H1 (cell line): ENCODE measurements around the gene GSK3B. TPM values are rescaled to one million over a fixed set of nuclear protein-coding genes. Genes with fewer than 3 reads are reported as not detected.

Experiments used
- CTCF ChIA-PET: fragments of 300-600 bp; sonication (Branson Sonifier 250); formaldehyde crosslinking; loops from one replicate; lab custom pipeline; 2021; ENCODE audit not compliant: partially characterized antibody; lab: Charles Lee
- POLR2A ChIA-PET: fragments of 300-600 bp; sonication (Branson Sonifier 250); formaldehyde crosslinking; loops from one replicate; lab custom pipeline; 2021; ENCODE audit warnings: inconsistent platforms; ENCODE audit not compliant: partially characterized antibody; lab: Charles Lee
- DNase-seq, 2 experiments: peaks; one replicate each; pipeline versions ENCODE4 v3.0.0 to v3.0.0-alpha.2; 2010 to 2022; ENCODE audit warnings: low spot score in 2 of 2, low read depth in 1 of 2, mixed read lengths in 1 of 2
- FAIRE-seq: peaks from 2 replicates; lab custom pipeline; 2011; peaks lifted over from hg19 to GRCh38; lab: Jason Lieb, UNC
- H2AFZ ChIP-seq: 2 replicates; pipeline ENCODE4 v1.8.1; 2012; ENCODE audit warnings: low read length, inconsistent platforms
- H2AK5ac ChIP-seq: 2 replicates; pipeline ENCODE4 v1.6.1; 2013; ENCODE audit warnings: low read depth, low read length
- H2BK120ac ChIP-seq: replicated peaks from 2 replicates; pipeline ENCODE3; 2013; ENCODE audit warnings: low read depth, low read length, inconsistent platforms
- H2BK12ac ChIP-seq: 2 replicates; pipeline ENCODE4 v1.6.1; 2013; ENCODE audit warnings: low read depth, low read length
- H2BK15ac ChIP-seq: 2 replicates; pipeline ENCODE4 v1.6.1; 2013; ENCODE audit warnings: low read length
- H2BK20ac ChIP-seq: 2 replicates; pipeline ENCODE4 v1.6.1; 2013; ENCODE audit warnings: low read length
- H2BK5ac ChIP-seq: 2 replicates; pipeline ENCODE4 v1.6.1; 2013; ENCODE audit warnings: low read depth, low read length
- H3K14ac ChIP-seq: 2 replicates; pipeline ENCODE4 v1.6.1; 2013; ENCODE audit warnings: inconsistent platforms; ENCODE audit not compliant: insufficient read length
- H3K18ac ChIP-seq: 2 replicates; pipeline ENCODE4 v1.6.1; 2013; ENCODE audit warnings: low read length; ENCODE audit errors: extremely low read depth
- H3K23ac ChIP-seq: 2 replicates; pipeline ENCODE4 v1.6.1; 2013; ENCODE audit warnings: inconsistent platforms; ENCODE audit not compliant: insufficient read length
- H3K23me2 ChIP-seq: 2 replicates; pipeline ENCODE4 v1.6.1; 2013; ENCODE audit warnings: low read depth, low read length
- H3K27ac ChIP-seq: 2 replicates; pipeline ENCODE4 v1.6.1; 2011; ENCODE audit warnings: low read depth, low read length, inconsistent platforms
- H3K27me3 ChIP-seq, 4 experiments: replicated peaks in 1 of 4; 1 replicate in 1 of 4; 2 replicates in 3 of 4; pipeline versions ENCODE4 v1.6.1 to v1.8.1; 2011 to 2013; ENCODE audit warnings: low read length in 3 of 4, mild to moderate bottlenecking in 3 of 4, inconsistent platforms in 2 of 4, mixed read lengths in 2 of 4, moderate library complexity in 1 of 4; ENCODE audit not compliant: control insufficient read depth in 3 of 4, insufficient read depth in 3 of 4; ENCODE audit errors: extremely low read depth in 1 of 4
- H3K36me3 ChIP-seq, 4 experiments: 2 replicates each; pipeline versions ENCODE4 v1.6.1 to v1.8.1; 2011 to 2013; ENCODE audit warnings: mild to moderate bottlenecking in 4 of 4, low read length in 3 of 4, moderate library complexity in 2 of 4, control low read depth in 1 of 4, inconsistent platforms in 1 of 4; ENCODE audit not compliant: insufficient read depth in 4 of 4, control insufficient read depth in 2 of 4
- H3K4ac ChIP-seq: replicated peaks from 2 replicates; pipeline ENCODE3; 2013; ENCODE audit warnings: low read length, low read depth, mixed read lengths, inconsistent platforms; ENCODE audit not compliant: insufficient read length
- H3K4me1 ChIP-seq, 4 experiments: replicated peaks in 1 of 4; 1 replicate in 1 of 4; 2 replicates in 3 of 4; pipeline versions ENCODE4 v1.6.1 to v1.8.1; 2011 to 2013; ENCODE audit warnings: low read length in 3 of 4, inconsistent platforms in 2 of 4, mixed read lengths in 1 of 4; ENCODE audit not compliant: insufficient read depth in 4 of 4, control insufficient read depth in 3 of 4
- H3K4me2 ChIP-seq, 2 experiments: 2 replicates each; pipeline versions ENCODE4 v1.6.1 to v1.8.1; 2011 to 2013; ENCODE audit warnings: low read depth in 2 of 2, low read length in 2 of 2, control low read depth in 1 of 2, inconsistent platforms in 1 of 2, mild to moderate bottlenecking in 1 of 2; ENCODE audit not compliant: insufficient read depth in 1 of 2
- H3K4me3 ChIP-seq, 4 experiments: fragments of 200-600, 300-600 bp in 1 of 4; sonication (generic), shearing (Covaris generic), sonication (Bioruptor Twin) in 1 of 4; 2 replicates each; pipeline versions ENCODE4 v1.5.1 to v1.8.1; 2011 to 2016; ENCODE audit warnings: low read length in 4 of 4, low read depth in 3 of 4, control low read depth in 2 of 4, inconsistent platforms in 2 of 4, mild to moderate bottlenecking in 2 of 4, mixed read lengths in 1 of 4, moderate library complexity in 1 of 4; ENCODE audit not compliant: insufficient read depth in 2 of 4; ENCODE audit errors: extremely low read depth in 1 of 4
- H3K56ac ChIP-seq: replicated peaks from 2 replicates; pipeline ENCODE3; 2013; ENCODE audit warnings: low read depth, mild to moderate bottlenecking, mixed read lengths, low read length, inconsistent platforms; ENCODE audit not compliant: insufficient read length
- H3K79me1 ChIP-seq: 2 replicates; pipeline ENCODE4 v1.6.1; 2013; ENCODE audit warnings: low read depth, low read length, control low read depth
- H3K79me2 ChIP-seq, 2 experiments: 2 replicates each; pipeline versions ENCODE4 v1.6.1 to v1.8.1; 2012 to 2013; ENCODE audit warnings: low read length in 2 of 2, mild to moderate bottlenecking in 2 of 2, inconsistent platforms in 1 of 2; ENCODE audit not compliant: insufficient read depth in 2 of 2, control insufficient read depth in 1 of 2
- H3K9ac ChIP-seq, 4 experiments: replicated peaks in 1 of 4; 1 replicate in 1 of 4; 2 replicates in 3 of 4; pipeline versions ENCODE4 v1.6.1 to v1.8.1; 2011 to 2013; ENCODE audit warnings: low read depth in 3 of 4, low read length in 3 of 4, control low read depth in 2 of 4, mild to moderate bottlenecking in 2 of 4, moderate library complexity in 2 of 4, inconsistent platforms in 1 of 4; ENCODE audit errors: extremely low read depth in 1 of 4
- H3K9me3 ChIP-seq, 2 experiments: 2 replicates each; pipeline versions ENCODE4 v1.6.1 to v1.8.1; 2012 to 2013; ENCODE audit warnings: mild to moderate bottlenecking in 2 of 2, moderate library complexity in 2 of 2, control low read depth in 1 of 2, inconsistent platforms in 1 of 2, low read depth in 1 of 2, low read length in 1 of 2, mixed read lengths in 1 of 2; ENCODE audit not compliant: insufficient read depth in 2 of 2
- H4K20me1 ChIP-seq, 2 experiments: replicated peaks in 1 of 2; 2 replicates each; pipeline versions ENCODE3 to v1.8.1; 2011 to 2013; ENCODE audit warnings: inconsistent platforms in 2 of 2, low read length in 2 of 2, mild to moderate bottlenecking in 1 of 2; ENCODE audit not compliant: insufficient read depth in 2 of 2, control insufficient read depth in 1 of 2
- H4K5ac ChIP-seq: 2 replicates; pipeline ENCODE4 v1.6.1; 2013; ENCODE audit warnings: low read length, low read depth, mixed read lengths, inconsistent platforms; ENCODE audit not compliant: insufficient read length
- H4K8ac ChIP-seq: 2 replicates; pipeline ENCODE4 v1.8.0; 2013; ENCODE audit warnings: mild to moderate bottlenecking, moderate library complexity, low read length, inconsistent platforms; ENCODE audit not compliant: insufficient read depth; ENCODE audit errors: extremely low read depth
- H4K91ac ChIP-seq: replicated peaks from 2 replicates; pipeline ENCODE3; 2013; ENCODE audit warnings: low read length, mixed read lengths, inconsistent platforms; ENCODE audit not compliant: insufficient read length
- BACH1 ChIP-seq: IDR thresholded peaks from 2 replicates; pipeline ENCODE4 v1.6.1; 2012; ENCODE audit warnings: low read length, improper control_type of control experiment
- HDAC6 ChIP-seq: IDR thresholded peaks from one replicate; pipeline ENCODE4 v1.7.1; 2012; ENCODE audit warnings: low read depth, mild to moderate bottlenecking, inconsistent platforms, low read length, moderate library complexity
- WGBS, 2 experiments: shearing (Covaris generic) in 1 of 2; methylation state at CpG; one replicate each; pipeline versions ENCODE4 v1.1.6 to v1.1.7; 2013 to 2015; ENCODE audit warnings: low lambda C conversion rate in 2 of 2, mixed read lengths in 2 of 2, inconsistent platforms in 1 of 2, low coverage in 1 of 2, missing lambda C conversion rate in 1 of 2; ENCODE audit not compliant: insufficient replicate concordance in 2 of 2, insufficient coverage in 1 of 2, insufficient read length in 1 of 2; ENCODE audit errors: extremely low coverage in 1 of 2, missing lambda C conversion rate in 1 of 2; 5-methylcytosine and 5-hydroxymethylcytosine counted together
- polyA plus RNA-seq, 7 experiments: library from polyadenylated mRNA; depleted of rRNA in 3 of 7; stranded (reverse) in 5 of 7; unstranded in 2 of 7; fragments of >200 nt in 5 of 7; fragments of 200-250 nt in 2 of 7; gene quantifications; 1 replicate in 5 of 7; 2 replicates in 1 of 7; 4 replicates in 1 of 7; pipeline versions ENCODE4 v1.2.1 to v1.2.3, GENCODE V29; 2011 to 2013; ENCODE audit warnings: missing spikeins in 2 of 7, mixed read lengths in 2 of 7
- total RNA-seq: library from RNA; stranded (reverse); fragmentation: NEBNext Ultra II Directional; extraction: Animal tissue kit (Norgen Biotek cat#: 25700); gene quantifications from 2 replicates; pipeline ENCODE4 v1.2.1, GENCODE V29; 2021

GSK3B gene
- total and polyA plus RNA-seq, 2 of the 8 experiments (the other 6 are each of a cell fraction or from before 2014, with no cell fraction given): 24.2 to 50.7 TPM

DNA sequence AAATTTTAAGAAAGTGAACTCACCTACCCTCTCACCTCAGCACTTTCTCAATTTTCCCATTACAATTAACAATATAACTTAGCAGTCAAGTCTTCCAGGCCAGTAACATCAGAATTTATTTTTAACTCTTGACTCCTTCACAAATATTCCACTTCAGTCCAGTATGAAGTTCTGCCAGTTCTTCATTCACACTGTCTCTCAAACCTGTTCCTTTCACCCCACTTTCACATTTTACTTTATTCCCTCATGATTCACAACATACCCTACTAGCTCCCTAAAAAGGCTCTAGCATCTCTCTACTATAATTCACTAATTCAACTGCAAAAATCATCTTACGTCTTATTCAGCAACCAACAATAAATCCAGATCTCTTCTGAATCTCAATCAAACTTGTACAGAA, 3.8 kb downstream of the GSK3B start:
- Histone ChIP-seq H3K9me3 (no peaks in the 10 kb centered on the region; a peak in 1 of 4 replicates), H2AFZ (no peak overlapping the region), H2BK5ac (no peak overlapping the region), H2BK20ac (no peak overlapping the region), H2AK5ac (no peak overlapping the region), H3K9ac (no peak overlapping the region; a peak in 1 of 7 replicates), H3K36me3 (no peaks in the 10 kb centered on the region), H3K4me3 (peak overlapping the region; percentile 19 to 93 (median 58); a peak in 6 of 8 replicates), H3K56ac (no peak overlapping the region), H4K8ac (no peak overlapping the region), H2BK15ac (no peak overlapping the region), H3K27ac (no peak overlapping the region), H3K23me2 (peaks cover 3% of the 10 kb centered on the region; the same call in 1 of the 2 replicates), H3K79me1 (no peaks in the 10 kb centered on the region; the same call in 1 of the 2 replicates), H2BK120ac (no peak overlapping the region), H3K4me1 (peaks cover 0 to 6% (median 2%) of the 10 kb centered on the region in 4 experiments; a peak in 5 of 7 replicates), H3K14ac (no peak overlapping the region), H3K27me3 (no peaks in the 10 kb centered on the region), H4K20me1 (peaks cover 11% of the 10 kb centered on the region in 2 experiments), H3K4ac (no peak overlapping the region), H3K4me2 (peak overlapping the region; percentile 56 to 79; a peak in 3 of 4 replicates), H3K23ac (no peak overlapping the region), H3K18ac (no peak overlapping the region), H3K79me2 (peaks cover 45 to 82% of the 10 kb centered on the region in 2 experiments), H4K5ac (no peak overlapping the region), H4K91ac (no peak overlapping the region), H2BK12ac (no peak overlapping the region)
- no peak for FAIRE-seq
- ChIA-PET CTCF (interaction anchor here (0.6 to 2.3 kb wide), 2 partner anchors 10 to 849 kb away, joined by 3 to 7 read pairs; no protein-coding TSS in a partner anchor), POLR2A (no interaction called here)
- TF ChIP-seq BACH1: no peak
- TF ChIP-seq HDAC6: no peak
- no peak for DNase-seq
- WGBS, 2 experiments: 44% methylated on average over 1 of the region's 1 CpG; no CpG with 5 or more reads in 1 of the 2 experiments
